Tibial artery (tissue), 4 donors: ENCODE measurements around the gene AP2B1.

Experiments used
- DNase-seq, 2 donors: peaks; one replicate each; pipeline ENCODE4 v3.0.0-alpha.2; 2019
- H3K27ac ChIP-seq, 2 donors: fragments of 200-600 bp; sonication (generic) in 1 of 2; 1 replicate in 1 of 2; 2 replicates in 1 of 2; pipeline ENCODE4 v1.5.1; 2018 to 2019; ENCODE audit warnings: mild to moderate bottlenecking in 1 of 2
- H3K27me3 ChIP-seq, 2 donors: fragments of 200-600 bp; sonication (generic) in 1 of 2; one replicate each; pipeline versions ENCODE4 v1.5.1 to v1.6.0; 2016 to 2019
- H3K36me3 ChIP-seq, 3 donors: fragments of 200-600 bp; sonication (generic) in 2 of 3; one replicate each; pipeline ENCODE4 v1.5.1; 2016 to 2019; ENCODE audit warnings: mild to moderate bottlenecking in 2 of 3
- H3K4me1 ChIP-seq, 4 donors: fragments of 200-600 bp; sonication (generic) in 2 of 4; 1 replicate in 3 of 4; 2 replicates in 1 of 4; pipeline ENCODE4 v1.5.1; 2016 to 2019
- H3K4me3 ChIP-seq, 2 donors: fragments of 200-600 bp; sonication (generic) in 1 of 2; 1 replicate in 1 of 2; 2 replicates in 1 of 2; pipeline ENCODE4 v1.5.1; 2018 to 2019; ENCODE audit warnings: mild to moderate bottlenecking in 2 of 2
- H3K9me3 ChIP-seq, 3 donors: fragments of 200-600 bp; sonication (generic) in 1 of 3; one replicate each; pipeline ENCODE4 v1.5.1; 2016 to 2019
- CTCF ChIP-seq, 2 experiments: fragments of 200-600 bp in 1 of 2; fragments of 450-650 bp in 1 of 2; IDR thresholded peaks; one replicate each; pipeline ENCODE4 v1.5.1; 2017 to 2019; ENCODE audit warnings: antibody characterized with exemption in 2 of 2, mild to moderate bottlenecking in 1 of 2, moderate library complexity in 1 of 2
- intact Hi-C: fragments of 100-400 bp; cut with DNase I; formaldehyde crosslinking; loops from one replicate; pipeline ENCODE4 v1.15.0; 2023; ENCODE audit warnings: low total_unique reads

The AP2B1 gene

GRCh38 chr17:35684055-35684802 is 97.1 kb downstream of the AP2B1 start:
- no peaks in the 10 kb centered on the region for H3K27me3 ChIP-seq
- no peak overlapping the region for H3K27ac ChIP-seq
- intact Hi-C loops: no loop called here
- no peaks in the 10 kb centered on the region for H3K4me1 ChIP-seq
- H3K9me3 ChIP-seq: no peaks in the 10 kb centered on the region
- no peak for TF ChIP-seq CTCF (IDR thresholded peaks at IDR 0.05)
- no peak for DNase-seq
- peaks cover 50 to 93% (median 74%) of the 10 kb centered on the region in 3 donors for H3K36me3 ChIP-seq
- H3K4me3 ChIP-seq: no peak overlapping the region

GRCh38 chr17:35692512-35693210 is 105.5 kb downstream of the AP2B1 start:
- DNase-seq: no peak
- Histone ChIP-seq H3K27ac (no peak overlapping the region), H3K4me3 (no peak overlapping the region), H3K36me3 (peaks cover 42 to 78% (median 54%) of the 10 kb centered on the region in 3 donors), H3K9me3 (no peaks in the 10 kb centered on the region), H3K27me3 (no peaks in the 10 kb centered on the region), H3K4me1 (no peaks in the 10 kb centered on the region)
- intact Hi-C loops: no loop called here
- TF ChIP-seq CTCF (IDR thresholded peaks at IDR 0.05): no peak

- intact Hi-C loops: no loop called here
- H3K4me3 ChIP-seq: no peak overlapping the region
- DNase-seq: no peak
- H3K27ac ChIP-seq: no peak overlapping the region
- TF ChIP-seq CTCF (IDR thresholded peaks at IDR 0.05): no peak
- no peaks in the 10 kb centered on the region for H3K27me3 ChIP-seq
- H3K4me1 ChIP-seq: no peaks in the 10 kb centered on the region
- H3K36me3 ChIP-seq: peaks cover 36 to 69% (median 44%) of the 10 kb centered on the region in 3 donors
- H3K9me3 ChIP-seq: no peaks in the 10 kb centered on the region
These were observed 106.5 kb downstream of the AP2B1 start for GRCh38 chr17:35693662-35694061.

- no peak for DNase-seq
- no peak for TF ChIP-seq CTCF (IDR thresholded peaks at IDR 0.05)
- Histone ChIP-seq H3K4me3 (no peak overlapping the region), H3K27ac (no peak overlapping the region), H3K27me3 (no peaks in the 10 kb centered on the region), H3K36me3 (peaks cover 30 to 57% (median 34%) of the 10 kb centered on the region in 3 donors), H3K9me3 (no peaks in the 10 kb centered on the region), H3K4me1 (peaks cover 0 to 2% (median 0%) of the 10 kb centered on the region in 4 donors)
- intact Hi-C loops: no loop called here
These were observed 107.8 kb downstream of the AP2B1 start for GRCh38 chr17:35694906-35695305.

- intact Hi-C loops: no loop called here
- Histone ChIP-seq H3K36me3 (peaks cover 23 to 50% (median 28%) of the 10 kb centered on the region in 3 donors), H3K4me3 (no peak overlapping the region), H3K27me3 (no peaks in the 10 kb centered on the region), H3K4me1 (peaks cover 0 to 7% (median 0%) of the 10 kb centered on the region in 4 donors), H3K27ac (no peak overlapping the region), H3K9me3 (no peaks in the 10 kb centered on the region)
- DNase-seq: no peak
- no peak for TF ChIP-seq CTCF (IDR thresholded peaks at IDR 0.05)
These were observed 108.5 kb downstream of the AP2B1 start for GRCh38 chr17:35695613-35696012.
